Stimulated activated CD4-positive, alpha-beta T cell treated with anti-CD3 and anti-CD28 coated beads, TNF-alpha, amount 100 ng/mL, for 4 hours (primary cell): Measurements from ENCODE around the gene SERP1.
"Not testable (repeated sequence)": the region's sequence is repeated elsewhere in the genome, so short reads cannot be mapped to it uniquely, and the experiment has no call there.

Experiments used
- DNase-seq, 3 experiments: peaks; one replicate each; pipeline ENCODE4 v3.0.0-alpha.2; 2020; ENCODE audit warnings: low read depth in 3 of 3

SERP1 gene

DNA sequence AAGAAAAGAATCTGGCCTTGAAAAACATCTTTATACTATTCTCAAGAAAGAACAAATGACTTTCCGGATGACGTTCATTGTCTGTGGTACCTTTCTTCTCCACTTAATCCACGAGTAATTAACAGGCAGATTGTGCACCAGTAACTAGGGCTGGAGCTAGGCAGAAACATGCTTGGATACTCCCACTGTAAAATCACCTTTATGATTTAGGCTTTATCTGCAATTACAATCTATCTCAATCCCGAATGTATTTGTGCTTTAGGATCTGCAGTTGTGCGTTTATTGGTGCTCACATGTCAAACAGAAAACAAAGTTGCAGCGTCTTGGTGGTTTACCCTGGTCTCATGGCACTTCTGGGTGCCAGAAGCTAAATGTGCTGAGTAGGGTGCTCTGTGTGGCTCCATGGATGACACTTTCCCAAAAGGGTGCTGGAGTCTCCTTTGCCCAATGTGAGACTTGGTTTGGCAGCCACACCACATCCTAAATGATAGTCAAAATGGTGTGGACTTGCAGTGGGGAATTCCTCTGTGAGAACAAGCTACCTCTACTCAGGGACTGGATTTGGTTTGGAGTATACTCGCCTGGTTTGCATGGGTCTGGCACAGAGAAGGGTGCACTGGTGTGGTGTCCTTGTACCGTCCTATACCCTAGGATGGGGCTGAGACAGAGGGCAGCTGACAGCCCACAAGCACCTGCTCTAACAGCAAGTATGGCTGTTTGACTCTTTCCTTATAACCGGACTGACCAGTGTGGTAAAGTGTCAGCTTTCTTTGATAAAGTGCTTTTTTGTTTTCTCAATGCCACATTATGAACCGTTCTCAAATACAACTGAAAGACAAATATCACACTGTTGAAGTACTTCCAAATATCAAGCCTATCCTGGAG lies 7.7 kb downstream of the SERP1 start:
- no peak for DNase-seq

DNA sequence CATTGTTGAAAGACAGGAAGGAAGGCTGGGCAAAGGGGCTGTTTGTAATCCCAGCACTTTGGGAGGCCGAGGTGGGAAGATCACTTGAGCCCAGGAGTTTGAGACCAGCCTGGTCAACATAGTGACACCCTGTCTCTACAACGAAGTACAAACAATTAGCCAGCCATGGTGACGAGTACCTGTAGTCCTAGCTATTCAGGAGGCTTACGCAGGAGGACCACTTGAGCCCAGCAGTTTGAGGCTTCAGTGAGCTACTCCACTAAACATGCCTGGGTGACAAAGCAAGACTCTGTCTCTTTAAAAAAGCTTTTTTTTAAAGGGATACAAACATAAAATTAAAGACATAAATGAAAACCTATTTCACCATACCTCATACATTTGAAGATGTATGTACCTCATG lies 11.1 kb downstream of the SERP1 start:
- no peak for DNase-seq

DNA sequence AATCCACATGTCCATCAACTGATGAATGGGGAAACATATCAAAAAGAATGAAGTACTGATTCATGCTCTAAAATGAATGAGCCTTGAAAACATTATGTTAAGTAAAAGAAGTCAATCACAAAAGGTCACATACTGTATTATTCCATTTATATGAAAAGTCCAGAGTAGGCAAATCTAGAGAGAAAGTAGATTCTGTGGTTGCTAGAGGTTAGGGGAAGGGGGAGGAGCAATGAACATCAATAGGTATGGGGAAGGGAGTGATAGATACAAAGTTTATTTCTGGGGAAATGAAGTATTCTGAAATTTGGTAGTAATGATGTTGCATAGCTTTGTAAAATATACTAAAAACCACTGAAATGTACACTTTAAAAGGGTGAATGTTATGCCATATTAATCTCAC lies 14.5 kb downstream of the SERP1 start:
- no peak for DNase-seq

DNA sequence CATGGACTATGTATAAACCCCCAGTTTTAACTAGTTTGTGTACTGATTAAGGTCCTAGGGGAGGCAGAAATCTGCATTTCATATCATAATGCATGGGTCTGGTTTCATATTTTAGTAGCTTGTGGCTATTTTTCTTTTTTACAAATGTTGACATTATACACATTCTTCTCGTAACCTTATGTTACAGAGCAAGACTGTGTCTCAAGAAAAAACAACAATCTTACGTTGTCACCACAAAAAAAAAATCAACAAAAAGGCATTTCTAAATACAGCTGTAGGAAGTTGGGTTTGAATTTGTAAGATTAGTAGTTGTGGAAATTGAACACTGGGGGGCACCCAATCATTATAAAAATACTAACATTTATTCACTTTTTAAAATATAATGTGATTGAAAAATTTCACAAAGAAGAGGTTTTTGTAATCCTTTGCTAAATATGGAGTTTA lies 17.9 kb downstream of the SERP1 start:
- no peak for DNase-seq

DNA sequence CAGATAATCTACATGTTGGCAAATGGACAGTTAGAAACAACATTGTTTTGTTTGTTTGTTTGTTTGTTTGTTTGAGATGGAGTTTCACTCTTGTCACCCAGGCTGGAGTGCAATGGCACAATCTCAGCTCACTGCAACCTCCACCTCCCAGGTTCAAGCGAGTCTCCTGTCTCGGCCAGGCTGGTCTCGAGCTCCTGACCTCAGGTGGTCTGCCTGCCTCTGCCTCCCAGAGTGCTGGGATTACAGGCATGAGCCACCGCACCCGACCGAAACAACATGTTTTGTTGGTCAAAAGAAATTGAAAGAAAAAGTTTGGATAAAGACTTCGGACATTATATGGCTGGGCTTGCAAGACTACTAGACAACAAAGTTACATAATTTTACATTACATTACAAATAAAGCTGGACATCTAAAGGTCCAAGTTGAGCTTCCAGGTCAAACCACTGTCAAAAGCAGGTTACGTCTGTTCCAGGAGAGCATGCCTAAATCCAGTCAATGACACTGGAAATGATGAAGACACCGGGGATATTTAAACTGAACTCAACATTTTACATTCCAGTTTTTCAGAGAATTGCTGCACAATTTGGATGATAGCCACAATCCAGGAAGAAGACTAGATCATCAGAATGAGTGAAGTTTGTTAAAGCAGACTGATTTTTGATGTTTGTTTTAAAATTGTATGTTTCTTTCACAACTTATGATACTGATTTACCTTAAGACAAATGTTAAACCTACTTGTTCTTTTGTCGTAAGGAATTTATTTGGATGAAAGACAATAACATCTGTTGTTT lies 18.6 kb downstream of the SERP1 start:
- no peak for DNase-seq

DNA sequence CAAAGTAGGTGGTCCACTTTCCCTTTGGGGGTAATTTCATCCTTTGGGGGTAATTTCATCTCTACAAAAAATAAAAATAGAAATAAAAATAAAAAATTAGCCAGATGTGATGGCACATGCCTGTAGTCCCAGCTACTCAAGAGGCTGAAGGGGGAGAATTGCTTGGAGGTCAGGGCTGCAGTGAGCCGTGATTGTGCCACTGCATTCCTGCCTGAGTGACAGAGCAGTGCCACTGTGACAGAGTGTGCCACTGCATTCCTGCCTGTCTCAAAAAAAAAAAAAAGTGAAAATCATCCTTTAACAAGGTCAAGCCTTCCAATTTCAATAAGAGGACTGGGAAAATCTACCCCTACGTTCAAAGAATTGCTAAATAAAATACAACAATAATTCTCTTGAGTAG lies 22.8 kb downstream of the SERP1 start:
- no peak for DNase-seq

DNA sequence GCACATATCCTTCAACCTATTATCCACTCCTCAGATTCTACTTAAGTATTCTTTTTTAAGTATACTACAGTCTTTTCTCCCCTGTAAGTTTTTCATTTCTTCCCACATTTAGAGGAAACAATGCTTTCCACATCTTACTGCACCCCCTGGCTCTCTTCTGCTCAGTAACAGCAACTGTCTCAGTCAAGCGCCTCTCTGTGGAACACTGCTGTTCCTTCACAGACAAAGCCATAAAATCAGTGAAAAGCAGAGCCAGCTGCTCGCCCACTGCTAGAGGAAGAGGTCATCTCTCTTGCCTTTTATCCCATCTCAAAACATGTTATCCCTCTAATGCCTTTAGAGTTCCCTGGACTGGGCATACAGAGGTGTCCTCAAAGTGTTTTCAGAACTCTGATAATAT lies 24.8 kb downstream of the SERP1 start:
- DNase-seq: no peak

DNA sequence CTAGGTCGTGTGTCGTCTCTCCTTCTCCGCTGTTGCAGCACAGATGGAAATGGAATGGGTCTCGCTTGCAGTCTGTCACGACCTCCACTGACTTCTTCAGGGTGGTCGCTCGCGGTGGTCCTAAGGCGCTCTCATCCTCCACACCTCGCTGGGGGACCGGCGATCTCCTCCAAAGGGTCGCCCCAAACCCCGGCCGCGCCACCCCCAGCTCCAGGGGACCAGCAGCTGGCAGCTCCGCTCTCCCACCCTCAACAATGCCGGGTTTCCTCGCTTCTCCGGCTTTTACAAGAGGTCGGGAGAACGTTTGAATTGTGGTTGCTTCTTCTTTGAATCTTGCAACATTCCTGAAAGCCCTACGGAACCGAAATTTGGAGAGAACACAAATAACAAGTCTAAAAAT lies 25.9 kb downstream of the SERP1 start:
- DNase-seq: no peak

DNA sequence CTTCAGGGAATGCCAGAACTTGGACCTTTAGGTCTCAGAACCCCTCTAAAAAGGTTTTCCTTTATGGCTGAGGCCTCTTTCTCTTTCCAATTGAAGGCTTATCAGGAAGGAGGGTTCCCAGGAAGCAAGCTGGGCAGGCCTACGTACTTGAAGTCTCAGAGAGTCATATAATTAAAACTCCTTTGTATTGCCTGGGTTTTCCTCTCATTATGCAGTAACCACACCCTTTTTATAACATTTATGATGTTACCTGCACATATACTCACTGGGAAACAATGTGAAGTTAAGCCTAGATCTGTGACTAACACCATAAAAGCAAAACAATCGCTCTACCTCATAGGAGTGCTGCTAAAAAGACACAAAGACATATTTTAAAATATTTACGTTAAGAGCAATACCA lies 27.3 kb downstream of the SERP1 start:
- no peak for DNase-seq

DNA sequence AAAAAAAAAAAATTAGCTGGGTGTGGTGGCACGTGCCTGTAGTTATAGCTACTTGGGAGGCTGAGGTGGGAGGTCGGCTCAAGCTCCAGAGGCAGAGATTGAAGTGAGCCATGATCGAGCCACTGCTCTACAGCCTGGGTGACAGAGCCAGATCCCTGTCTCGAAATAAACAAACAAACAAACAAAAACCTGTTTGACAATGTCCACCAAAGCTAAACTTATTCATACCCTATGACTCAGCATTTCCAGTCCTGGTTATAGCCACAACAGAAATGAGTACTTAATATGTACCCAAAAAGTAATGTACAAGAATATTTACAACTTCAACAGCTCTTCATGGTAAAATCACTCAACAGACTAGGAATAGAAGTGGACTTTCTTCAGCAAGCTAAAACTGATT lies 31.1 kb downstream of the SERP1 start:
- no peak for DNase-seq

DNA sequence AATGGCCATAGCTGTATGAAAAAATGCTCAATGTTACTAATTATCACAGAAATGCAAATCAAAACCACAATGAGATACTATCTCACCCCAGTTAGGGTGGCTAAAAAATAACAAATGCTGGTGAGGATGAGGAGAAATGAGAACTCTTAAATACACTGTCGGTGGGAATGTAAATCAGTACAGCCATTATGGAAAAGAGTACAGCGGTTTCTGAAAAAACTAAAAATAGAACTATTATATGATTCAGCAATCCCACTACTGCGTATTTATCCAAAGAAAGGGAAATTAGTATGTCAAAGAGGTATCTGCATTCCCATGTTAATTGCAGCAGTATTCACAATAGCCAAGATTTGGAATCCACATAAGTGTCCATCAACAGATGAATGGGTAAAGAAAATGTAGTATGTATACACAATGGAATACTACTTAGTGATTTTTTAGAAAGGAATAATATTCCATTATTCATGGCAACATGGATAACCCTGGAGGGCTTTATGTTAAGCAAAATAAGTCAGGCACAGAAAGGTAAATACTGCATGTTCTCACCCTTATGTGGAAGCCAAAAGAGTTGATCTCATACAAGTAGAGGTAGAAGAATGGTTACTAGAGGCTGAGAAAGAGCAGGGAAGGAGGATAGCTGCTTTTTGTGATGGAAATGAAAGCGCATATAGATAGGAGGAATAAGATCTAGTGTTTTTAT lies 35.0 kb downstream of the SERP1 start:
- DNase-seq: no peak

DNA sequence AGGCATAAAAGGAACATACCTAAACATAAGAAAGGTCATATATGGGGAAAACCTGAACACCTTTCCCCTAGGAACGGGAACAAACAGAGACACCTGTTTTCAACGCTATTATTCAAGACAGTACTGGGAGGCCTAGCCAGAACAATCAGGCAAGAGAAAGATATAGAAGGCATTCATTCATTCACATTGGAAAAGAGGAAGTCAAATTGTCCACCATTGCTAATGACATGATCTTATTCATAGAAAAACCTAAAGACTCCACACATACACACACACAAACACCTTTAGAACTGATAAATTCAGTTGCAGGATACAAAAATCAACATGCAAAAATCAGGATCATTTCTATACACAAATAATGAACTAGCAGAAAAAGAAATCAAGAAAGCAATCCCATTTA lies 36.5 kb downstream of the SERP1 start:
- no peak for DNase-seq

DNA sequence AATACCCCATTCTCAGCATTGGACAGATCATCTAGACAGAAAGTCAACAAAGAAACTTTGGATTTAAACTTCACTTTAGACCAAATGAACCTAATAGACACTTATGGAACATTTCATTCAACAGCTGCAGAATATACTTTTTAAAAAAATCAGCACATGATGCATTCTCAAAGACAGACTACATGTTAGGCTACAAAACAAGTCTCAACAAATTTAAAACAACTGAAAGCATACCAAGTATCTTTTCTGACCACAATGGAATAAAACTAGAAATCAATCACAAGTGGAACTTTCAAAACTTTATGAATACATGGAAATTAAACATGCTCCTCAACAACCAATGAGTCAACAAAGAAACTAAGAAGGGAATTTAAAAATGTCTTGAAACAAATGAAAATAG lies 37.9 kb downstream of the SERP1 start:
- no peak for DNase-seq

DNA sequence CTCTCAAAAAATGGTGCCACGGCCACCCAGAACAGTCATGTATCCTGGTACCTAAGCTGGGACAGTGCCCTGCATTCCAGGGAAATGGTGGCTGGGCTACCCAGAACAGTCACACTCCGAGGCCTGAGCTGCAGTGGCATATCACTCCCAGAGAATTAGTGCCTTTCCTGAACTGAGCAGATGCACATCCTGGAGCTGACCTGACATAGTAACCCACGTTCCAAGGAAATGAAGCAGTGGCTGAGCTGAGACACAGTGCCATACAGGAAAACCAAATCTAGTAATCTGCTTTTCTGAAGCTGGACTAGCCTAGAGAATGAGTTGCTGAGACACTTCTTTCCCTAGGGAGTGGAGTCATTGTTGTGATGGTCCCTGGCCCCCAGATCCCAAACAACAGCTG lies 41.8 kb downstream of the SERP1 start:
- DNase-seq: no peak

DNA sequence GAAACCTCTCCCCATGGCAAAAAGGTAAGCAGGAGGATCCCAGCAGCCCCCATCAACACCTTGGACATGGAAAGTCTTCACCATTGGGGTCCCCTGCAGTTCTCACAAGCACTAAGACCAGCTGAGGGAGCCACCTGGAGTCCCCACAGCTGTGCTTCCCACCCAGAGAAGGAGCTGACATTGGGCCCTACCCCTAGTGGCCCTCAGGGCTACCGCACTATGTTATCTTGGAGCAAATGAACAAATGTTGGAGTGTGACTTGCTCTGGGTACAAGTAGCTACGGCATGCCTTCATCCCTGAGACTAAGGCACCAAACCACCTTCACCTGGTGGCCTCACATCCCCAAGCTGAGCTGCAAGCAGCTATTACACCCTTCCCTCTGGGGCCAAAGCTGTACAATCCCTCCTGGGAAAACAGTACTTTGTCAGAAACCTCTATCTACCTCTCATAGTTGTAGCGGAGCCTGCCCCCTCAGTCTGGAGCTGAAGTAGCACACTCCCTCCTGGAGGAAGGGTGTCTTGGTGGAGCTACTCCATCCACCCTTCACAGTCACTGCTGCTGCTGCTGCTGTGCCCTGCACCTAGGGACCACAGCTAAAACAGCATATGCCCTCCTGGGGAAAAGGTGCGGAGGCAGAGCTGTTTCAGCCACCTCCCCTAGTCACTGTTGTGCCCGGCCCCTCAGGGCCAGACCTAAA lies 42.7 kb downstream of the SERP1 start:
- DNase-seq: no peak

DNA sequence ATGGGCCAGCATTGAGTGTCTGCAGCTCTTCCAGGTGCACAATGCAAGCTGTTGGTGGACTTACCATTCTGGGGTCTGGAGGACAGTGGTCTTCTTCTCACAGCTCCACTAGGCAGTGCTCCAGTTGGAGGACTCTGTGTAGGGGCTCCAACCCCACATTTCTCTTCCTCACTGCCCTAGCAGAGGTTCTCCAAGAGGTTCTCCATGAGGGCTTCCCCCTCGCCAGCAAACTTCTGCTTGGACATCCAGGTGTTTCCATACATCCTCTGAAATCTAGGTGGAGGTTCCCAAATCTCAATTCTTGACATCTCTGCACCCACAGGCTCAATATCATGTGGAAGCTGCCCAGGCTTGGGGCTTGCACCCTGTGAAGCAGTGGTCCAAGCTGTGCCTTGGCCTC lies 45.3 kb downstream of the SERP1 start:
- DNase-seq: not testable (repeated sequence)

DNA sequence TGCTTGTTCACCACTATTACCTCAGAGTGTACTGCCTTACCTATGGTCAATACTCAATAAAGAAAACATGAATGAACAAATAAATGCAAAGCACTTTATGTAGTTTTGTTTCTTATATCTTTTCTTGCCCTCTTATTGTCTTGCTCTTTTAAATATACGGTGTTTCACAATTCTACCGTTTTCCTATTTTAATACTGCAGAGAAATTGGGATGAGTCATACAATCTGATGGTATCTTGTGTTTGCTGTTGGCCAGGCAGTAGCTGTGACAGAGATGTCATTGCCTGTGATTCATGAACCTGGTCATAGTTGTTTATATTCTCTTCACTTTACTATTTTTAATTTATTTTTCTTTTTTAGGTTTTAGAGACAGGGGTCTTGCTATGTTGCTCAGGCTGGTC lies 48.3 kb downstream of the SERP1 start:
- no peak for DNase-seq

DNA sequence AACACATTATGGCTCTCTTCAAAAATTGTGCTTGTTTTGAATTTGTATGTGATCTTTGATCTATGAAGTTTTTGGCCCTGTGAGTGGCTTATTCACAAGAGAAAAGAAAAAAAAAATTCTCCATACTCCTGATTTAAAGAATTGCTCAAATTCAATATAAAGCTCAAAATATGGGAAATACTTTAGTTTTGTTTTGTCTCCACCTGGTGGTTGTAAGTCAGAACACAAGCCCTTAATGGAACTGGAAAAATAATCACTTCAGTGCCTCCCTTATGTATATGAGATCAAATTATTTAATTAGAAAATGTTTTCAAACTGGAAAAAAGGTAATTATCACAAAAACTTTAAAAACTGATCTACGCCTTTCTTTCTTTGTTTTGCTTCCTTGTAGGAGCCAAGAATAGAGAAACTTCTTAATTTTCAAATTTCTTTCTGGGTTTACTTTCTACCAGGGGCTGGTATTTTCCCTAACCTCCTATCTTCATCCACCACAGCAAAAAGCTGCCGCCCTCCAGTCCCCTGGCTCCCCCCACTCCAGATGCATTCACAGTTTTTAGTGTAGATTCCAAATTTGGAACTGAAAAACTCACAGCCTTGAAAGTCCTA lies 50.6 kb downstream of the SERP1 start:
- DNase-seq: no peak

DNA sequence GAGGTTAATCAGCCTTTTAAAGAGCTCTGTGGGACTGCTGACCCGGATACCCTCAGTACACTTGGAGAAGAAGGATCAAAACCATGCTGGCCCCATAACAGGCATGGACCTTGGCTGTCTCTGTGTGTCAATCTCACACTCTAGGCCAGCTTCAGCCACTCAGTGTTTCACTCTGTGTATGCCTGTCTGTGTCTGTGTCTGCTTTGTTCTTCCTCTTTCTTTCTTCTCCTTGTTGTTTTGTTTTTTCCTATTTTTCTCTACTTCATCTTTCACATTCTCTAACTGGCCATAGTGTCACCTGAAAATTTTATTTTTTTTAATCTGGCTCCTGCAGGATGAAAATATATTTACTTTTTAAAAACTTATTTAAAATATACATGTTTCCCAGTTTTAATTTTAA lies 51.1 kb downstream of the SERP1 start:
- no peak for DNase-seq

DNA sequence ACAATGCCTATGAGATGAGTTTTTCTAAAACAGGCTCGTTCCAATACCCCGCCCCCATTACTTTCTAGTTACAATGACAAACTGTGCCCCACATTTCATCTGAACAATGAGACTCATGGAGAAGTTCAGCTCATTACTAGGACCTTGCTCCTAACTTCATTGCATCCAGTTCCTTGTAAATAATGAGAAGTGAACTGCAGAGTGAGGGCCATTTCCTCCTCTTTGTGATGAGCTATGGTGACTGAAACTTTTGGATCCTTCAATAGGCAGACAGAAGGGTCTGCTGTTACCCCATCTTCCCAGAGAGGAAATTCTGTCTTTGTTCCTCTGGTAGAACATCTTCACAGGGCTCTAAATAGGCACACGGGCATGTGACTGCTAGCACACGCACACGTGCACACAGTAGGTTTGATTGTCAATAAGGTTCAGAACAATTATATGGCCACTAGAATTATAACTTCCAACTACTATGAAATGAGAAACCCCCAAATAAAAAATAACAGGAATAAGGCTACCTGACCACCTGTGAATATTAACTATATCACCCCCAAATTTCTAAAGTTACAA lies 51.8 kb downstream of the SERP1 start:
- no peak for DNase-seq
